ENCODE results near the gene KDM3A. TPM values are rescaled to one million over a fixed set of nuclear protein-coding genes. Genes with fewer than 3 reads are reported as not detected.

Gene KDM3A
- polyA plus RNA-seq, 1 of the 3 experiments (the other 2 are of a cell fraction), result 13.7 TPM

DNA sequence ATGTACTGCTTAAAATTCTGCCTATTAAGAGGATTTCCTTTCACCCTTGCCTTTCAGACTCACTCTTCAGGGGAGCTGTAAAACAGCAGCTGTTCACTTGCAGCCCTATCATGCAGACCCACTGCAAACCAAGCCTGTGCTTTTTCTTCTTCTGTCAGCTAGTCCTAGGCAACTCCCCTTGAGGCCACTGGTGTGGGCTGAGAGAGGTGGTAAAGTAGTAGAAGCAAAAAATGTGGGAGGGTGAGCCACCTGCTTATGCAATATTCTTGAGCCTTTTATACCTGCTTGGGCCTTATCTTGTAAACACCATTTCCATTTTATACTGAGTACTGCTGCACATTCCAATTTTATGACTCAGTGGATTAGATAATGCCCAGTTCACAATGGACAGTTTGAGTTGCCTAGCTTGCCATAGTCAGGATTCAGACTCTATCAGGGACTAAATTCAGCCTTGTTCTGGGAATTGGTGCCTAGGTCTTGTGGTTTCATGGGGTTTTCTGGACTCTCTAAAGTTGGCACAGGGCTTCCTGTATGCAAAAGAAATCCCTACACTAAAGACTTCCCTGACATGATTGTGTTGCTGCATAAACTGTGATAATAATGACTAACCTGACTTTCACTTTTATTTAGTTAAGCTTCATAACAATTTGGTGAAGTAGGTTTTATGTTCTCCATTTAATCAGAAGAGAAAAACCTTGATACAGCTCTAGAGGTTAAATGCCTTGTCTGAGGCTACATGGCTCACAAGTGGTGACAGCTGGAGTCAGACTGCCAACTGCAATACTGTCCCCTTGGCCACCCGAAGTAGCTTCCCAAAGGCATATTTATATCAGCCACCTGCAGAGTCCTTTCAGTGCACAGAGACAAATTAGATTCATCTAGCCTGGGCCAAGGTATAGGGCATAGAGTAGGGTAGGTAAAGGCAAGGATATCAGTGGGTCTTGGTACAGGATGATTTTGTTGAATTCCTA is 47.4 kb upstream of the KDM3A start:
- no peak overlapping the region for H3K9ac ChIP-seq
- CTCF ChIA-PET, result interaction anchor here (2.1 kb wide), 1 partner anchor 173 kb away, joined by 7 read pairs; no protein-coding TSS in a partner anchor
- no peaks in the 10 kb centered on the region for H3K9me3 ChIP-seq
- H3K27ac ChIP-seq (ENCODE audit: low read depth in 2 of 2, low read length in 1 of 2), result no peak overlapping the region
- H3K9me2 ChIP-seq, result no peaks in the 10 kb centered on the region
- H3K4me1 ChIP-seq (ENCODE audit: control insufficient read depth in 1 of 2, insufficient read depth in 2 of 2, low read depth in 1 of 2, low read length in 1 of 2), result peaks cover 0 to 4% of the 10 kb centered on the region in 2 experiments; a peak in 1 of 4 replicates
- H2AFZ ChIP-seq (ENCODE audit: low read depth), result no peak overlapping the region
- no peak for DNase-seq
- H3K4me2 ChIP-seq, result no peak overlapping the region
- H4K20me1 ChIP-seq (ENCODE audit: insufficient read depth), result no peaks in the 10 kb centered on the region
- TF ChIP-seq FOSL2 (IDR thresholded peaks at IDR 0.05; ENCODE audit: borderline replicate concordance, low read depth) (peak; percentile 33; the same call in 1 of the 2 replicates), RXRA (IDR thresholded peaks at IDR 0.05; ENCODE audit: borderline replicate concordance, low read depth) (no peak), EP300 (IDR thresholded peaks at IDR 0.05; ENCODE audit: borderline replicate concordance in 1 of 2, low read depth in 1 of 2, low read length in 1 of 2) (no peak)
- 17% methylated on average over 1 of the region's 1 CpG for WGBS (ENCODE audit: low lambda C conversion rate)
- H3F3A ChIP-seq (replicated peaks; ENCODE audit: insufficient read depth), result no peaks in the 10 kb centered on the region
- no peak overlapping the region for H3K4me3 ChIP-seq (ENCODE audit: low read depth in 2 of 2, low read length in 1 of 2)
- no peaks in the 10 kb centered on the region for H3K36me3 ChIP-seq (replicated peaks in 1 of 2; ENCODE audit: control insufficient read depth in 1 of 2, insufficient read depth in 2 of 2, low read length in 1 of 2)
- POLR2A ChIA-PET, result no interaction called here
- no peaks in the 10 kb centered on the region for H3K27me3 ChIP-seq (ENCODE audit: insufficient read depth)
- no peaks in the 10 kb centered on the region for H3K79me2 ChIP-seq (ENCODE audit: insufficient read depth)

DNA sequence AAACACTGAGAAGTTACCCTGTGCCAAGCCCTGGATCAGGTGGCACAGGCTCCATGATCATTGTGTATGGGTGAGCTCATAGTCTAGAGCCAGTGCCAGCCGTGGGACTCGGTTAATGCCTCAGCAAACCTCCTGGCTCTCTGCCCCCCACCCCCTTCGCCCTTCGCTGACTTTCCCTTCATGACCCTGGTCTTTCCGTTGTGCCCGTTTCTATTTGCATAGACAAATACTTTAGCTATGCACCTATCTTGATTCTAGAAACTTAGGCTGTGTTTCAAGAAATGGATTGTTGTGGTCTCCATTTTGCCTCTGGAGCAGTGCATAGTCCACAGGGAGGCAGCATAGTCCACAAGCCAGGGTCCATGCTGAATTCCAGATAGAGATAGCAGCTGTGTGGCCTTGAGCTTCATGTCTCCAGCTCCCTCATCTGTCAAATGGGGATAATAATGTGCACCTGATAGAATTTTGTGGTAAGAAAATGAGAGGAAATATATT is 44.8 kb upstream of the KDM3A start:
- DNase-seq, result no peak
- ChIA-PET POLR2A (interaction anchor here (2.1 kb wide), 1 partner anchor 45 kb away, joined by 6 read pairs; the partner anchor contains the start of gene KDM3A), CTCF (interaction anchor here (1.3 to 2.6 kb wide), 2 partner anchors 23 to 34 kb away, joined by 3 to 10 read pairs; no protein-coding TSS in a partner anchor)
- Histone ChIP-seq H3K4me3 (ENCODE audit: low read depth in 2 of 2, low read length in 1 of 2) (no peak overlapping the region), H3K4me2 (no peak overlapping the region), H3F3A (replicated peaks; ENCODE audit: insufficient read depth) (no peaks in the 10 kb centered on the region), H3K36me3 (replicated peaks in 1 of 2; ENCODE audit: control insufficient read depth in 1 of 2, insufficient read depth in 2 of 2, low read length in 1 of 2) (no peaks in the 10 kb centered on the region), H3K9me3 (no peaks in the 10 kb centered on the region), H4K20me1 (ENCODE audit: insufficient read depth) (no peaks in the 10 kb centered on the region), H3K4me1 (ENCODE audit: control insufficient read depth in 1 of 2, insufficient read depth in 2 of 2, low read depth in 1 of 2, low read length in 1 of 2) (peaks cover 0 to 4% of the 10 kb centered on the region in 2 experiments; a peak in 1 of 4 replicates), H3K9ac (no peak overlapping the region), H3K27me3 (ENCODE audit: insufficient read depth) (no peaks in the 10 kb centered on the region), H3K79me2 (ENCODE audit: insufficient read depth) (no peaks in the 10 kb centered on the region), H3K9me2 (no peaks in the 10 kb centered on the region), H2AFZ (ENCODE audit: low read depth) (no peak overlapping the region), H3K27ac (ENCODE audit: low read depth in 2 of 2, low read length in 1 of 2) (no peak overlapping the region)
- no peak for TF ChIP-seq TEAD4 (IDR thresholded peaks at IDR 0.05; ENCODE audit: borderline replicate concordance, insufficient read depth)
- TF ChIP-seq GABPA (IDR thresholded peaks at IDR 0.05; ENCODE audit: low read depth), result no peak
- TF ChIP-seq, protein P1, sequence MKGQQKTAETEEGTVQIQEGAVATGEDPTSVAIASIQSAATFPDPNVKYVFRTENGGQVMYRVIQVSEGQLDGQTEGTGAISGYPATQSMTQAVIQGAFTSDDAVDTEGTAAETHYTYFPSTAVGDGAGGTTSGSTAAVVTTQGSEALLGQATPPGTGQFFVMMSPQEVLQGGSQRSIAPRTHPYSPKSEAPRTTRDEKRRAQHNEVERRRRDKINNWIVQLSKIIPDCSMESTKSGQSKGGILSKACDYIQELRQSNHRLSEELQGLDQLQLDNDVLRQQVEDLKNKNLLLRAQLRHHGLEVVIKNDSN (IDR thresholded peaks at IDR 0.05; ENCODE audit: borderline replicate concordance, low read depth), result no peak
- peak; percentile 49 for TF ChIP-seq RAD21 (IDR thresholded peaks at IDR 0.05; ENCODE audit: low read length)
- TF ChIP-seq, protein P2, sequence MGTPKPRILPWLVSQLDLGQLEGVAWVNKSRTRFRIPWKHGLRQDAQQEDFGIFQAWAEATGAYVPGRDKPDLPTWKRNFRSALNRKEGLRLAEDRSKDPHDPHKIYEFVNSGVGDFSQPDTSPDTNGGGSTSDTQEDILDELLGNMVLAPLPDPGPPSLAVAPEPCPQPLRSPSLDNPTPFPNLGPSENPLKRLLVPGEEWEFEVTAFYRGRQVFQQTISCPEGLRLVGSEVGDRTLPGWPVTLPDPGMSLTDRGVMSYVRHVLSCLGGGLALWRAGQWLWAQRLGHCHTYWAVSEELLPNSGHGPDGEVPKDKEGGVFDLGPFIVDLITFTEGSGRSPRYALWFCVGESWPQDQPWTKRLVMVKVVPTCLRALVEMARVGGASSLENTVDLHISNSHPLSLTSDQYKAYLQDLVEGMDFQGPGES (IDR thresholded peaks at IDR 0.05; ENCODE audit: low read depth, low read length), result no peak
- no peak for TF ChIP-seq RFX5 (IDR thresholded peaks at IDR 0.05; ENCODE audit: low read length)
- no peak for TF ChIP-seq NRF1 (IDR thresholded peaks at IDR 0.05; ENCODE audit: low read depth, low read length)
- no peak for TF ChIP-seq ELF1 (IDR thresholded peaks at IDR 0.05)
- TF ChIP-seq, protein P3, sequence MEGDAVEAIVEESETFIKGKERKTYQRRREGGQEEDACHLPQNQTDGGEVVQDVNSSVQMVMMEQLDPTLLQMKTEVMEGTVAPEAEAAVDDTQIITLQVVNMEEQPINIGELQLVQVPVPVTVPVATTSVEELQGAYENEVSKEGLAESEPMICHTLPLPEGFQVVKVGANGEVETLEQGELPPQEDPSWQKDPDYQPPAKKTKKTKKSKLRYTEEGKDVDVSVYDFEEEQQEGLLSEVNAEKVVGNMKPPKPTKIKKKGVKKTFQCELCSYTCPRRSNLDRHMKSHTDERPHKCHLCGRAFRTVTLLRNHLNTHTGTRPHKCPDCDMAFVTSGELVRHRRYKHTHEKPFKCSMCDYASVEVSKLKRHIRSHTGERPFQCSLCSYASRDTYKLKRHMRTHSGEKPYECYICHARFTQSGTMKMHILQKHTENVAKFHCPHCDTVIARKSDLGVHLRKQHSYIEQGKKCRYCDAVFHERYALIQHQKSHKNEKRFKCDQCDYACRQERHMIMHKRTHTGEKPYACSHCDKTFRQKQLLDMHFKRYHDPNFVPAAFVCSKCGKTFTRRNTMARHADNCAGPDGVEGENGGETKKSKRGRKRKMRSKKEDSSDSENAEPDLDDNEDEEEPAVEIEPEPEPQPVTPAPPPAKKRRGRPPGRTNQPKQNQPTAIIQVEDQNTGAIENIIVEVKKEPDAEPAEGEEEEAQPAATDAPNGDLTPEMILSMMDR (IDR thresholded peaks at IDR 0.05), result peak; percentile 38; the same call in 1 of the 2 replicates
- 51% methylated on average over 5 of the region's 6 CpGs for WGBS (ENCODE audit: low lambda C conversion rate)
